GM15510 (cell line): ENCODE results near the gene MRPL28.

Experiments used
- POLR2A ChIP-seq: IDR thresholded peaks from 3 replicates; pipeline ENCODE4 v1.6.1; 2011; ENCODE audit warnings: borderline replicate concordance; ENCODE audit not compliant: insufficient read length; ENCODE audit errors: extremely low read depth

MRPL28 gene

DNA sequence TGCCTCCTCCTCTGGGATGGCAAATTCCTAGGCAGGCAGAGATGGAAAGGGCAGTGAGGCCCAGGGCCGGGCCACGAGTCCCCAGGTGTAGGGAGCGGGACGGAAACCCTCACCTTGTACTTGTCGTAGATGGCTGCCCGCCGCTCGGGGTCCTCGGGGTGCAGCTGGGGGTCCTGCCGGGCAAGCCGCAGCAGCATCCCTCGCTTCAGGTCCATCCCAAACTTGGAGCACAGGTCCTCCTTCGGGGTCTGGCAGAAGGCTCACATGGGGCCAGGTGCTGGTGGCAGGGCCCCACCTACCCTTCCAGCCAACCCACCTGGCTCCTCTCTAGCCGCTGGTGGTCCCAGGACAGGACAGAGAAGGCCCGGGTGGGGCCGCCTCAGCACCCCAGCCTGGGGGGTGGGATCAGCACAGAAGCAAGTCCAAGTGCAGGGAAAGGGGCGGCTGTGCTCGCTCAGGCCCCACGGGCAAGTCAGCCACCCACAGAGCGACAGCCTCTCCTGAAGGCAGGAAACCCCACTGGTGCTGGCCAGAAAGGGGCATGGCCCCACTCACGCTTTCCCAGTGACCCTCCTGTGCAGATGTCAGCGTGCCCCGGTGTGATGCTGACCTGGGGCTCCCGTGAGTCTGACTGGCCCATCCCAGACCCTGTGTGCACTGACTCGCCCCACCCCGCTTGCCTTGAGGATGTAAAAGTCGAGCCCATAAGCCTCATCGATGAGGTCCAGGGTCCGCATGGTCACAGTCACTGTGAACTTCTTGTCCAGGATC is 1.8 kb downstream of the MRPL28 start:
- TF ChIP-seq POLR2A: no peak

DNA sequence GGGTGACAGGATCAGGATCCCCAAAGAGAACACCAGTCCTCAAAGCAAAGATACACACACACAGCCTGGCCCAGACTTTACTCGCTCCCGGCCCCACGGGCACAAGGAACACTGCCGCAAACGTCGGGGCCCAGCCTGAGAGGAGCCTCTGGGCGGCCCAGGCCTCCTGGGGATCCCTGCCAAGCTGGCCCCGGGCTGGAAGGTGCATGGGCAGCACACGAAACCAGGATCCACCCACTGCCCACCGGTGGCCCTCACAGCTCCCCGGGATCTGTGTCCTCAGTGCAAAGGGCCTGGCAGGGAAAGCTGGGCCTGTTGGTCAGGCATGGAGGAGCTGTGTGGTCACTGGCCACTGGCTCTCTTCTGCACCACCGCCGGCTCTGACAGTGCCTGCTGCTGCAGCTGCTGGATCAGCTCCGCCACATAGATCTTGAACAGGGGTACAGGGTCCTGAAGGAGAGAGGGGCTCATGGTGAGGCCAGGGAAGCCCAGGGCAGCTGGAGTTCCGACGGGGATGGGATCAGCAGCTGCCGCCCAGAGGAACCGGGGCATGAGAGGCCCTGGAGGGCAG is 2.9 kb downstream of the MRPL28 start:
- no peak for TF ChIP-seq POLR2A

DNA sequence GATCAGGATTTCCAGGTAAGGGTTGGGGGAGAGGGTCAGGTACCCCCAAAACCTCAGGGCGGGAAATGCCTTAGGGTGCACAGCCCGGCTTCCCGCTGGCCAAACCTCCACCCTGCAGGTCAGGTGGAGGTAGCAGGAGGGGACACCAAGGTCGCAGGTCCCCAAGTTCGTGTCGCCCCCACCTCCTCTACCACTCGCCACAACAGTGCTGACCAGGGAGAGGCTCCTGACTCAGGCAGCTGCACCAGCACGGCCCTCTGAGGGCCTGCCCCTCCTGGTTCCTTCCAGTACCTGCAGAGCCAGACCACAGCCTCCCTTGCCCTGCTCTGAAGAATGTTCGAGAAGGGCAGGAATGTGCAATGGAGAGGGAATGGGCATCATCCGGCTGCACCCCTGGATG is 3.9 kb downstream of the MRPL28 start:
- no peak for TF ChIP-seq POLR2A

- TF ChIP-seq POLR2A: no peak
Observed at GRCh38 chr16:364595-365491, 5.5 kb downstream of the MRPL28 start.

GRCh38 chr16:363766-364490 is 6.4 kb downstream of the MRPL28 start:
- no peak for TF ChIP-seq POLR2A

DNA sequence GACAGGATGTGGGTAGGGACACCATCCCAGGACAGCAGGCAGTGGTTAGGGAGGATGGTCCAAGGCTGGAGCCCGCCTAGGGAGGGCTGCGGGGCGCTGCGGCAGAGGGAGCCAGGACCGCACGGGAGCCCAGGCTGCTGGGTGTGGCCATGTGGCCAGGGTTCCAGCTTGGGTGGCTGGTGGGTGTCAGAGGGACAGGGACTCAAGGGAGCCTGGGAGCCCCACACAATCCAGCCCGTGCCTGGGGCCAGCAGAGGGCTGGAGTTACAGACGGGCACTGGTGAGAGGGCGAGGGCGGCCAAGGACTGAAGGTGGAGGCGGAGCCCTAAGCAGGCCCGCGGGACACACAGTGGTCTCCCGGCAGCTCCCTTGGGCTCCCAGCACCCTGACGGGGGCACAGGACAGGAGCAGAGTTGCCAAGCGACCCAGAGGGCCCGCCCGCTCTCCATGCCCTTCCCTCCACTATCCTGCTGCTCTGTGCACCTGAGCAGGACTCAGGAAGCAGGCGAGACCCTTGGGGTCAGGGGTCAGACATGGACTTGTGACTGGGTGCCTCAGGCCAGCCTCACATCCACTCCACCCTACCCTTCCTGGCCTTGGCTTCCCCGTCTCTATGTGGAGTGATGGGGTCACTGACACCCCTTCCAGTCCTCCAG is 7.1 kb downstream of the MRPL28 start:
- no peak for TF ChIP-seq POLR2A

- no peak for TF ChIP-seq POLR2A
Observed at GRCh38 chr16:361872-362701, 8.3 kb downstream of the MRPL28 start.

GRCh38 chr16:361341-361871 is 8.9 kb downstream of the MRPL28 start:
- TF ChIP-seq POLR2A: no peak

GRCh38 chr16:360698-361336 is 9.5 kb downstream of the MRPL28 start:
- no peak for TF ChIP-seq POLR2A

- no peak for TF ChIP-seq POLR2A
Observed at GRCh38 chr16:359871-360697, 10.3 kb downstream of the MRPL28 start.

DNA sequence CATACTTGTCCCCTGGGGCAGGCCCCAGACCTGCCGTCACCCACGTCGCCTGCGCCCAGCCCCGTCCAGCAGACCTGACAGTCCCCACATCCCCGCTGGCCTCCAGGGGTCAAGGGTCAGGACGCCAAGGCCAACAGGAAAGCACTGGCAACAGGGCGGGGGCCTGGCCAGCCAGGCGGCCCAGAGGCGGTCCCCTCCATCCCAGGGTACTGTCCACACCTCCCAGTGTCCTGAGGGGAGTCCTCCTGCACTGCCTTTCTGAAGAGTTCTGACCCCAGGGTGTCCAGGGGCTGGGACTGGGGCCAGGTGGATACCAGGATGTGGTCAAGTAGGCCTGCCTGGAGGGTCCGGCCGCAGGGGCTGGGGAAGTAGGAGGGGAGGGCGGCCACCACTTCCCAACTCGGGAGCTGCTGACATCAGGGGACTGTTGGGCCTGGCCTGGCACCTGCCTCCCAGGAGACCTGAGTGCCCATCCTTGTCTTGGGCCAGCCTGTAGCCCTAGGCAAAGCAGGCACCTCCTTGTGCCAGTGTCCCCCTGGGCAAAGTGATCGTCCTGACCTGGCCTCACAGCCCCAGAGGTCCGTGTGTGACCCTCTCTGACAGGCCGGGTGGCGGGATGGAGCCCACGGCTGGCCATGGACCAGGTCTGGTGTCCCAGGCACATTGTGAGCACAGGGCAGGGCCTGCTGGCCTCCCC is 11.1 kb downstream of the MRPL28 start:
- no peak for TF ChIP-seq POLR2A

- TF ChIP-seq POLR2A: no peak
Observed at GRCh38 chr16:356741-357140, 13.6 kb downstream of the MRPL28 start.

GRCh38 chr16:354971-355461 is 15.3 kb downstream of the MRPL28 start:
- TF ChIP-seq POLR2A: no peak
